ENCODE measurements around the gene CEMIP.

DNA sequence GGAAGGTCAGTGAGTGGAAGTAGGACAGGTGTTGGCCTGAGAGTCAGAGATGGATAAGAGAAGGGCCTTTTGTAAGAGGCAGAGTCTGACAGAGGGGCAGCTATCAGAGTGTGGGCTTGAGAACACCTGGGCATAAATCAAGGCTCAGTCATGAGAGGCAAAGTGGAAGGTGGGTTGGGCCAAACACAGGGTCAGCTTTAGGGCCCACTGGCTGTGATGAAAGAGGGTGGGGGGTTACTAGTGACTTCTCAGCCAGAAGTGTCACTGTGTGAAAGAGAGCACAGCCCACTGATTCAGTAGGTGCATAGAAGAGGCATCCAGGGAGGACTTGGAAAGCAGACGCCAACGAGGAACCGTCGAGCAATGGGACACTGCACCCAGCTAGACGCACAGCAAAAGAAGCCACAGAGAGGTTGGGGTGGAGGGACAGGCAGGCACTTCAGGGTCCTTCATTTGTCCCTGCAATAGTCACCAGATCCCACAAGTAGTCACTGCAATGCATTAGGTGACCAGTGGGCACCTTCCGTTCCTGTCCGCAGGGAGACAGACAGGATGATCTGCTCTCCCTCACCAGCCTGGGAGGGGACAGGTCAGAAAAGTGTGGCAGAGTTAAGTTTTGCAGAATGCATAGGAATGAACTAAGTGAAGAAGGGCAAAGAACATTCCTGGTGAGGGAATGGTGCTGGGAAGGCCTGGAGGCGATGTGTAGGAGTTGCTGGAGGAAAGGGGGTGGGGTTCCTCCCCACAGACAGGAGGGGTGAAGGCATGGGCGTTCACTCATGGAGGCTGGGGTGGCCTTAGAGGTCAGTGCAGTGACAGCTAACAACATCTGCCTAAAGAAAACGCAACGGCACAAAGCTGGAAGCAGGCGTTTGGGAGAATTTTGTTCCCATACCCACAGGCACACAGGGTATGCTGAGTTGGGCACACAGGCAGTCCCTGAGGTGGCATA is 174.1 kb downstream of the CEMIP start:
- TF ChIP-seq, protein P1, sequence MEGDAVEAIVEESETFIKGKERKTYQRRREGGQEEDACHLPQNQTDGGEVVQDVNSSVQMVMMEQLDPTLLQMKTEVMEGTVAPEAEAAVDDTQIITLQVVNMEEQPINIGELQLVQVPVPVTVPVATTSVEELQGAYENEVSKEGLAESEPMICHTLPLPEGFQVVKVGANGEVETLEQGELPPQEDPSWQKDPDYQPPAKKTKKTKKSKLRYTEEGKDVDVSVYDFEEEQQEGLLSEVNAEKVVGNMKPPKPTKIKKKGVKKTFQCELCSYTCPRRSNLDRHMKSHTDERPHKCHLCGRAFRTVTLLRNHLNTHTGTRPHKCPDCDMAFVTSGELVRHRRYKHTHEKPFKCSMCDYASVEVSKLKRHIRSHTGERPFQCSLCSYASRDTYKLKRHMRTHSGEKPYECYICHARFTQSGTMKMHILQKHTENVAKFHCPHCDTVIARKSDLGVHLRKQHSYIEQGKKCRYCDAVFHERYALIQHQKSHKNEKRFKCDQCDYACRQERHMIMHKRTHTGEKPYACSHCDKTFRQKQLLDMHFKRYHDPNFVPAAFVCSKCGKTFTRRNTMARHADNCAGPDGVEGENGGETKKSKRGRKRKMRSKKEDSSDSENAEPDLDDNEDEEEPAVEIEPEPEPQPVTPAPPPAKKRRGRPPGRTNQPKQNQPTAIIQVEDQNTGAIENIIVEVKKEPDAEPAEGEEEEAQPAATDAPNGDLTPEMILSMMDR (IDR thresholded peaks at IDR 0.05) = no peak
- no peak for TF ChIP-seq POLR2A (IDR thresholded peaks at IDR 0.05)
